GM18519 (cell line): ENCODE results near the gene DNAJC16.
"Not testable (repeated sequence)": the region's sequence is repeated elsewhere in the genome, so short reads cannot be mapped to it uniquely, and the experiment has no call there.

Experiments used
- ATAC-seq: cut with Tn5 transposase; IDR thresholded peaks from one replicate; pipeline ENCODE4 v1.9.1; 2021; ENCODE audit warnings: mild to moderate bottlenecking, moderate library complexity; ENCODE audit not compliant: unreplicated experiment, low FRiP score

Gene DNAJC16

GRCh38 chr1:15504436-15504835 lies 22.2 kb upstream of the DNAJC16 start:
- ATAC-seq, result no peak

DNA sequence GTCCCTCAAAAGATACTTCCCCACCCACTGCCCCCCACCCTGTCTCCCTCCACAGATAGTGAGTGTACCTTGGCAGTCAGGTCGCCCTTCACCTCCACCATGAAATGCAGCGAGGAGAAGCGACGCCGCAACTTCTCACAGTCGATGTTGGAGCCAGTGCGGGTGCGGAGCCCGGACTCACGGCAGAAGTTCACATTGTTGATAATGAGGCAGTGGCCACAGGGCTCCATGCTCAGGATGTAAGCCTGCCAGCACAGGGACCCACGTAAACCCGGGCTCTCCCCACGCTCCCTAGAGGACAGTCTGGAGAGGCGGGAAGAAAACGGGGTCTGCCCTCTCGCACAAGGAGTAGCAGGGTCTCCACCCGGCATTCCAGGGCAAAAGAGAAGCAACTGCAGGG lies 19.8 kb upstream of the DNAJC16 start:
- ATAC-seq, result no peak

GRCh38 chr1:15507278-15507677 lies 19.4 kb upstream of the DNAJC16 start:
- no peak for ATAC-seq

GRCh38 chr1:15508700-15509487 lies 17.8 kb upstream of the DNAJC16 start:
- ATAC-seq, result no peak

DNA sequence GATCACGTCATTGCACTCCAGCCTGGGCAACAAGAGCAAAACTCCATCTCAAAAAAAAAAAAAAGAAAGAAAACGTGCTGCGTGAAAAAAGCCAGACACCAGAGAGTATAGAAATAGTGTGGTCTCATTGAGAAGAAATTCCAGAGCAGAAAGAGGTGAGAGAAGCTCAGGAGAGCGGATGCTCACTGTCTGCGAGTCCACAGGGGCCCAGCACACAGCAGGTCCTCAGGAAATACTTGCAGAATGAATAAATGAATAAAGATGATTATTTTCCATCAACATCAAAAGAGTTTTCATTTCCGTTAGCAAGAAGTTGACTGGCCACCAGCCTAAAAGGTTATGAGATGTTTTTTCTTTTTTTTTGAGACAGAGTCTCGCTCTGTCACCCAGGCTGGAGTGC lies 17.1 kb upstream of the DNAJC16 start:
- no peak for ATAC-seq

GRCh38 chr1:15510611-15511405 lies 15.8 kb upstream of the DNAJC16 start:
- ATAC-seq, result no peak

DNA sequence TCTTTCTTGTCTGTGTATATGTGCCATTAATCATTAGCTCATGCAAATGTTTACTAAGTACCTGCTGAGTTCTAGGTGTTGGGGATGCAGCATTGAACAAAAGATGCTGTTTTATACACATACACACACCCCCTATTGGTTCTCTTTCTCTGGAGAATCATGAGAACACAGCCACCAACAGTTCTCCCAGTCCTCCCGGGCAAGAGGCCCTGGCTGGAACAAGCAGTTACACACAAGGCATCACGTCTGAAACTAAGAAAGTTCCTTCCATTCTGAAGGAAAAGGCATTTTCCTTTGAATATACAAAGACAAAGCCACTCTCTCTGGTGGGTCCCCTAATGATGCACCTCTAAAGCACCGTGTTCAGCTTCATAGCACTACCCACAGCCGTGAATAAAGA lies 13.5 kb upstream of the DNAJC16 start:
- ATAC-seq, result no peak

GRCh38 chr1:15513919-15514318 lies 12.7 kb upstream of the DNAJC16 start:
- no peak for ATAC-seq

GRCh38 chr1:15514557-15514956 lies 12.1 kb upstream of the DNAJC16 start:
- ATAC-seq, result not testable (repeated sequence)

DNA sequence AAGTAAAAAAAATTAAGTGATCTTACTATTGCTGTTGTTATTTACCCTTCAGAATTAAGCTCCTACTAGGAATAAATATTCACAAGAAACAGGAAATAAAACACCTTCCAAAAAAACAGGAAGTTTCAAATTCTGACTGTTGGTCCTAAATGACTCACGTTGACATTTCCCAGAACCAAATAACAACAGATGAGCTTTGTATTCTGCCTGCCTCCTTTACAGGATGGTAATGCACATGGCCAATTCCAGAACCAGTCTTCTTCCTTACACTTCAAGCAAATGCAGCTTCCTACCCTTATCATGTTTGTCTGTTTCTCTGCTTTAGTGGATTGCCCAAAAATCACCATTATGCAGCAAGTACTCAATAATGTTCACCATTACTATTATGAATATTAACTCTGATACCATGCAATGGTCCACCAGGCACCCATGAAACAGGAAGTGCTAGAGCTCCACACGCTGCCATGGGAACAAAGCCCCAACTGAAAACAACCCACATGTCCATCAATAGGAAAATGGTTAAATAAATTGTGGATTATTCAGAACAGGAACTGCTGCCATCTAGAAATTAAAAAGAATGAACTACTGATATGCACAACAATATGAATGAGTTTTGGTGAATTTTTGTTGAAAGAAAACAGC lies 11.5 kb upstream of the DNAJC16 start:
- no peak for ATAC-seq

- ATAC-seq, result no peak
These were observed 7.0 kb upstream of the DNAJC16 start for GRCh38 chr1:15519625-15520024.

- not testable (repeated sequence) for ATAC-seq
These were observed 5.3 kb upstream of the DNAJC16 start for GRCh38 chr1:15521206-15521906.

DNA sequence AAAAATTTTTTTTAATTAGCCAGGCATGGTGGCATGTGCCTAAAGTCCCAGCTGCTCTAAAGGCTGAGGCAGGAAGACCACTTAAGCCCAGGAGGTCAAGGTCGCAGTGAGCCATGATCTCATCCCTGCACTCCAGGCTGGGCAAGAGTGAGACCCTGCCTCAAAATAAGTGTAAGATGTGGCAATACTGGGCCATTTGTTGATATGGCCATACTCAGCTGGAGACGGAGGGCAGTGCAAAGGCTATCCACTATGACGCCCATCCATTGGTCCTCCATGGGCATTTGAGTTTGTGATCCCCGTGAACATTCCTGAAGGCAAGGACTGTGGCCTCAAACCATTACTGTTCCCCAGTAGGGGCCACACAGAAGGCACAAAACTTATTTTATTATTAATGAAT lies 4.1 kb upstream of the DNAJC16 start:
- no peak for ATAC-seq

DNA sequence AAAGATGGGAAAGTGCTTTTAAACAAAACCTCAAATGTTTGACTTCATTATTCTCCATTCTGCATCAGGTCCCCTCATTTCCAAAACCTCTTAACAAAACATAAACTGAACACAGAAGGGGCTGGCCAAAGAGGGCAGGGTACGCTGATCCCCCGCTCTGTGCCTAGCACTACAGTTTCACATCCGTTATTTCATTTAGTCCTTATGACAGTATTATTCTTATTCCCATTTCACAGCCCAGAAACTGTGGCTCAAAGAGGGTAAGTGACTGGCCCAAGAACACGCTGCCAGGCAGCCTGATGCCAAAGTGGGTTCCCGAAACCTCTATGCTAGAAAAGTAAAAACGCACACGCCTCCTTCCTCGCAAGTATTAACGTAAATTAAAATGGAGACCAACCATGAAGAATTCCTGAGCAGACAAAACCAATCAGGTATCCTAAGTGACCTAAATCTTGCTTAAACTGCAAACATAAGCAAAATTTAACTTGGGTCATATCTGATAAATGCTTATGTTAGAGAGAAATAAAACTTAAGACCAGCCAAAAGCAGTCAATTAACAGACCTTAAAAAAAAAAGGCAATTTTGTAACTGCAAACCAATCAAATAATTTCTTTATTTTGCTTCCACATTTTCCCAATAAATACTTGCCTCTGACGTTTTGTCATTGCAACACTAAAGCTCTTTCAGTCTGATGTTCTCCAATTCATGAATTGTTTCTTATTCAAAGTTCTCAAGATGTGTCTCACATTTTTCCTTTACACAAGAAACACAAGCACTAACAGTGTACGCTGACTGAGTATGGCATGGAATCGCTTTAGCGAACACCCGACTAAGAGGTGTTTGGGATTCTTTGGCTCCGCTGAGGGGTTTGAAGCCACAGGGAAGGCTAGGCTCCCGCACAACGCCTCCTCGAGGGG lies 3.3 kb upstream of the DNAJC16 start:
- ATAC-seq, result no peak

- ATAC-seq, result no peak
These were observed 2.7 kb upstream of the DNAJC16 start, which contains the start of gene CASP9 for GRCh38 chr1:15524021-15524282. CASP9 (minus strand) TSS chr1:15524215; CDS start chr1:15524200, 15 bp downstream.

DNA sequence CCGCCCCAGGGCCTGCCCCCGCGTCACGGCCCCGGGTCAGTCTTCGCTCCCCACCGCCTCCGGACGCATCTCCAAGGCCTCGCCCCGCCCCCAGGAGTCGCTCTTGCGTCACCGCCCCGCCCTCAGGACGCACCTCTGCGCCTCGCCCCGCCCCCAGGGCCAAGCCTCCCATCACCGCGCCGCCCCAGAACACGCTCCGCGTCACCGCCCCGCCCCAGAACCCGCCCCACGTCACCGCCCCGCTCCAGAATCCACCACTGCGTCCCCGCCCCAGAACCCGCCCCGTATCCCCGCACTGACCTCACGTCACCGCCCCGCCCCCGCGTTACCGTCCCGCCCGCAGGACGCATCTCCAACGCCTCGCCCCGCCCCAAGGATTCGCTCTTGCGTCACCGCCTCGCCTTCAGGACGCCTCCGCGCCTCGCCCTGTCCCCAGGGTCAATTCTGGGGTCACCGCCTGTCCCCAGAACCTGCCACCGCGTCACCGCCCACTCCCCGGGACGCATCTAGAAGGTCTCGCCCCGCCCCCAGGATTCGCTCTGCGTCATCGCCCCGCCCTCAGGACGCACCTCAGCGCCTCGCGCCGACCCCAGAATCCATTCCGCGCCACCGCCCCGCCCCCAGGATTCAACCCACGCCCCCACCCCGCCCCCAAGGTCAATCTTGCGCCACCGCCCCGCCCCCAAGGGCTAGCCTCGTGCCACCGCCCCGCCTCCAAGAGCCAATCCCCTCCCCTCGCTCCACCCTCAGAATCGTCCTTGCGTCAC lies 2.2 kb upstream of the DNAJC16 start:
- peak; percentile 27 for ATAC-seq

GRCh38 chr1:15525050-15526020 lies 1.3 kb upstream of the DNAJC16 start:
- ATAC-seq, result peak; percentile 30

GRCh38 chr1:15526021-15526489 lies 593 bp upstream of the DNAJC16 start:
- ATAC-seq, result no peak
